Ramos (cell line): ENCODE measurements around the gene ROBO1.
"Not testable (repeated sequence)": the region's sequence is repeated elsewhere in the genome, so short reads cannot be mapped to it uniquely, and the experiment has no call there.

Source experiments
- in situ Hi-C: fragments of 300-500 bp; cut with MboI; formaldehyde crosslinking; loops from one replicate; pipeline ENCODE4 v1.14.3; 2022; ENCODE audit warnings: low sequenced_read_pairs; ENCODE audit not compliant: unreplicated experiment

Gene ROBO1

GRCh38 chr3:78906930-78907329 is 860.9 kb downstream of the ROBO1 start:
- in situ Hi-C loops = no loop called here

GRCh38 chr3:78906245-78906644 is 861.6 kb downstream of the ROBO1 start:
- in situ Hi-C loops = no loop called here

- in situ Hi-C loops = no loop called here
These were observed 862.1 kb downstream of the ROBO1 start for GRCh38 chr3:78905700-78906099.

GRCh38 chr3:78901544-78901943 is 866.3 kb downstream of the ROBO1 start:
- in situ Hi-C loops = no loop called here

GRCh38 chr3:78900880-78901279 is 866.9 kb downstream of the ROBO1 start:
- in situ Hi-C loops = no loop called here

- in situ Hi-C loops = no loop called here
These were observed 867.4 kb downstream of the ROBO1 start for GRCh38 chr3:78900426-78900825.

- in situ Hi-C loops = no loop called here
These were observed 872.3 kb downstream of the ROBO1 start for GRCh38 chr3:78895528-78895927.

- in situ Hi-C loops = no loop called here
These were observed 873.0 kb downstream of the ROBO1 start for GRCh38 chr3:78894787-78895186.

GRCh38 chr3:78893161-78893560 is 874.6 kb downstream of the ROBO1 start:
- in situ Hi-C loops = no loop called here

- in situ Hi-C loops = no loop called here
These were observed 878.5 kb downstream of the ROBO1 start for GRCh38 chr3:78889348-78889747.

- in situ Hi-C loops = no loop called here
These were observed 879.2 kb downstream of the ROBO1 start for GRCh38 chr3:78888635-78889034.

GRCh38 chr3:78887547-78888011 is 880.2 kb downstream of the ROBO1 start:
- in situ Hi-C loops = no loop called here

GRCh38 chr3:78887029-78887428 is 880.8 kb downstream of the ROBO1 start:
- in situ Hi-C loops = no loop called here

GRCh38 chr3:78884567-78884966 is 883.2 kb downstream of the ROBO1 start:
- in situ Hi-C loops = not testable (repeated sequence)

GRCh38 chr3:78882251-78882650 is 885.5 kb downstream of the ROBO1 start:
- in situ Hi-C loops = no loop called here

GRCh38 chr3:78881501-78881900 is 886.3 kb downstream of the ROBO1 start:
- in situ Hi-C loops = no loop called here

GRCh38 chr3:78880603-78881461 is 887.0 kb downstream of the ROBO1 start:
- in situ Hi-C loops = no loop called here

GRCh38 chr3:78879295-78879860 is 888.4 kb downstream of the ROBO1 start:
- in situ Hi-C loops = no loop called here

GRCh38 chr3:78878789-78879188 is 889.0 kb downstream of the ROBO1 start:
- in situ Hi-C loops = no loop called here

- in situ Hi-C loops = no loop called here
These were observed 889.8 kb downstream of the ROBO1 start for GRCh38 chr3:78878011-78878410.

GRCh38 chr3:78875851-78876250 is 891.9 kb downstream of the ROBO1 start:
- in situ Hi-C loops = no loop called here

- in situ Hi-C loops = no loop called here
These were observed 892.4 kb downstream of the ROBO1 start for GRCh38 chr3:78875436-78875835.
